SIG-M5 treated with dmso at 0.1 percent for 504 hours (cell line): Measurements from ENCODE around the gene TNNI2.
"Not testable (repeated sequence)": the region's sequence is repeated elsewhere in the genome, so short reads cannot be mapped to it uniquely, and the experiment has no call there.

Source experiments
- DNase-seq: peaks from one replicate; lab custom pipeline; 2025; ENCODE audit not compliant: unreplicated experiment; lab: John Stamatoyannopoulos, UW

The TNNI2 gene

GRCh38 chr11:1883346-1884302 is 44.8 kb downstream of the TNNI2 start:
- no peak for DNase-seq

- no peak for DNase-seq
These were observed 45.5 kb downstream of the TNNI2 start for GRCh38 chr11:1884303-1884700.

GRCh38 chr11:1886551-1886950 is 47.8 kb downstream of the TNNI2 start:
- not testable (repeated sequence) for DNase-seq

- DNase-seq: no peak
These were observed 48.9 kb downstream of the TNNI2 start for GRCh38 chr11:1887451-1888346.

- no peak for DNase-seq
These were observed 49.6 kb downstream of the TNNI2 start for GRCh38 chr11:1888347-1888753.

- no peak for DNase-seq
These were observed 50.0 kb downstream of the TNNI2 start for GRCh38 chr11:1888811-1889210.

GRCh38 chr11:1889224-1889930 is 50.6 kb downstream of the TNNI2 start:
- no peak for DNase-seq

GRCh38 chr11:1889941-1890855 is 51.4 kb downstream of the TNNI2 start:
- no peak for DNase-seq
